Tibial nerve (tissue), 3 donors: ENCODE data around the gene B3GNT8.

ENCODE experiments used
- POLR2A ChIP-seq, 2 donors: fragments of 450-650 bp; IDR thresholded peaks; one replicate each; pipeline ENCODE4 v1.6.1; 2017; ENCODE audit warnings: antibody characterized with exemption in 2 of 2, mild to moderate bottlenecking in 2 of 2, moderate library complexity in 2 of 2
- TF ChIP-seq, protein P1 (sequence below), 5 experiments: fragments of 200-600 bp in 3 of 5; fragments of 450-650 bp in 2 of 5; sonication (generic) in 3 of 5; IDR thresholded peaks; one replicate each; pipeline ENCODE4 v1.5.1; 2016 to 2019; ENCODE audit warnings: antibody characterized with exemption in 5 of 5, mild to moderate bottlenecking in 3 of 5, moderate library complexity in 2 of 5

DNA sequence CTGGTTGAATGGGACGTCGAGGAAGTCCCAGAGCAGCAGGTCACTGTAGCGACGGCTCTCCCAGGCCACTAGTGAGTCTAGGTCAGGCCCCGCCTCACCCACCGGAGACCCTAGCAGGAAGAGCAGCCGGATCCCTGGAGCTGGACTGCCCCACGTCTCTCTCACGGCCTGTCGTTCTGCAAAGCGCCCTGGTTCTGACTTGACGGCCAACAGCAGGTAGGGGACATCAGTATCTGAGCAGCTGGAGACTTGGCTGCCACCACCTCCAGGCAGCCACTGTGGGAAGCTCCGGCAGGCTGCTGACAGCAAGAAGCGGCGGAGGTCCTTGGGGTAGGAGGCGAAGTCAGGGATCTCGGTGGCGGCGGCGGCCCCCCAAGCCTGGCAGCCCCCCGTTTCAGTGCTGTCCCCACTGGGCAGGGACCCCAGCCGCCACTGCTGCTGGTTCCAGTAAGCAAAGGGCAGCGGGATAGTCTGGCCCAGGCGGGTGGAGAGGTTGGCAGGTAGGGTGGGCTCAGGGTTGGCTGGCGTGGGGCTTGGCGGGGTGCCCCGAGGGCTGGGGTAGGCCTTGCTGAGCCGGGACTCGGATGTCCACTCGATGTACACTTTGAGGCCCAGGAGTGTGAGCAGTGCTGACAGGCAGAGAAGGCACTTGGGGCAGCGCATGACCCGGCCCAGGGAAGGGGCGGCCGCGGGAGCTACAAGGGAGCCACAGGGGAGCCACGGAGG, 895 bp downstream of the B3GNT8 start:
- no peak for TF ChIP-seq POLR2A (IDR thresholded peaks at IDR 0.05)
- TF ChIP-seq, protein P1, sequence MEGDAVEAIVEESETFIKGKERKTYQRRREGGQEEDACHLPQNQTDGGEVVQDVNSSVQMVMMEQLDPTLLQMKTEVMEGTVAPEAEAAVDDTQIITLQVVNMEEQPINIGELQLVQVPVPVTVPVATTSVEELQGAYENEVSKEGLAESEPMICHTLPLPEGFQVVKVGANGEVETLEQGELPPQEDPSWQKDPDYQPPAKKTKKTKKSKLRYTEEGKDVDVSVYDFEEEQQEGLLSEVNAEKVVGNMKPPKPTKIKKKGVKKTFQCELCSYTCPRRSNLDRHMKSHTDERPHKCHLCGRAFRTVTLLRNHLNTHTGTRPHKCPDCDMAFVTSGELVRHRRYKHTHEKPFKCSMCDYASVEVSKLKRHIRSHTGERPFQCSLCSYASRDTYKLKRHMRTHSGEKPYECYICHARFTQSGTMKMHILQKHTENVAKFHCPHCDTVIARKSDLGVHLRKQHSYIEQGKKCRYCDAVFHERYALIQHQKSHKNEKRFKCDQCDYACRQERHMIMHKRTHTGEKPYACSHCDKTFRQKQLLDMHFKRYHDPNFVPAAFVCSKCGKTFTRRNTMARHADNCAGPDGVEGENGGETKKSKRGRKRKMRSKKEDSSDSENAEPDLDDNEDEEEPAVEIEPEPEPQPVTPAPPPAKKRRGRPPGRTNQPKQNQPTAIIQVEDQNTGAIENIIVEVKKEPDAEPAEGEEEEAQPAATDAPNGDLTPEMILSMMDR (IDR thresholded peaks at IDR 0.05) = no peak
